Measurements from ENCODE around the gene RASSF7. TPM values are rescaled to one million over a fixed set of nuclear protein-coding genes. Genes with fewer than 3 reads are reported as not detected.

Gene RASSF7
- total RNA-seq, 2 experiments from 2014 or later = 16.8 to 17.3 TPM

- ATAC-seq (no peak), DNase-seq (no peak)
- no peak for TF ChIP-seq CTCF (IDR thresholded peaks at IDR 0.05)
- Mint-ChIP-seq H3K27ac (no peak overlapping the region), H3K9me3 (no peaks in the 10 kb centered on the region), H3K36me3 (ENCODE audit: low read depth) (no peaks in the 10 kb centered on the region), H3K27me3 (no peaks in the 10 kb centered on the region), H3K4me1 (ENCODE audit: low read depth) (no peaks in the 10 kb centered on the region), H3K4me3 (no peak overlapping the region)
- ChIA-PET POLR2A (interaction anchor here (1.2 to 2.0 kb wide), 2 partner anchors 12 to 25 kb away, joined by 3 to 5 read pairs; partner anchors contain the start of gene RNH1), CTCF (no interaction called here)
- intact Hi-C loops (cut with micrococcal nuclease) = no loop called here
These were observed 29.6 kb upstream of the RASSF7 start for GRCh38 chr11:530960-531831.

GRCh38 chr11:531919-532526 is 28.7 kb upstream of the RASSF7 start:
- DNase-seq (no peak), ATAC-seq (no peak)
- no peaks in the 10 kb centered on the region for H3K9me3 Mint-ChIP-seq
- TF ChIP-seq CTCF (IDR thresholded peaks at IDR 0.05) = no peak
- H3K27me3 Mint-ChIP-seq = no peaks in the 10 kb centered on the region
- POLR2A ChIA-PET = interaction anchor here (1.1 to 2.0 kb wide), 3 partner anchors 13 to 25 kb away, joined by 3 to 5 read pairs (median 3); partner anchors contain the start of gene RNH1
- intact Hi-C loops (cut with micrococcal nuclease) = no loop called here
- H3K4me1 Mint-ChIP-seq (ENCODE audit: low read depth) = no peaks in the 10 kb centered on the region
- H3K36me3 Mint-ChIP-seq (ENCODE audit: low read depth) = no peaks in the 10 kb centered on the region
- H3K4me3 Mint-ChIP-seq = no peak overlapping the region
- H3K27ac Mint-ChIP-seq = no peak overlapping the region
- CTCF ChIA-PET = interaction anchor here (1.1 to 5.6 kb wide), 2 partner anchors 11 to 13 kb away, joined by 3 to 29 read pairs; no protein-coding TSS in a partner anchor

- DNase-seq (no peak), ATAC-seq (no peak)
- Mint-ChIP-seq H3K9me3 (no peaks in the 10 kb centered on the region), H3K4me1 (ENCODE audit: low read depth) (no peaks in the 10 kb centered on the region), H3K27ac (no peak overlapping the region), H3K4me3 (no peak overlapping the region), H3K36me3 (ENCODE audit: low read depth) (no peaks in the 10 kb centered on the region), H3K27me3 (no peaks in the 10 kb centered on the region)
- intact Hi-C loops (cut with micrococcal nuclease) = no loop called here
- TF ChIP-seq CTCF (IDR thresholded peaks at IDR 0.05) = no peak
- POLR2A ChIA-PET = interaction anchor here (1.1 to 2.0 kb wide), 2 partner anchors 13 to 19 kb away, joined by 3 to 5 read pairs; no protein-coding TSS in a partner anchor
- CTCF ChIA-PET = interaction anchor here (1.1 to 5.6 kb wide), 2 partner anchors 11 to 14 kb away, joined by 3 to 29 read pairs; no protein-coding TSS in a partner anchor
These were observed 28.2 kb upstream of the RASSF7 start for GRCh38 chr11:532527-532985.

GRCh38 chr11:532986-533585 is 27.7 kb upstream of the RASSF7 start:
- ATAC-seq (no peak), DNase-seq (no peak)
- Mint-ChIP-seq H3K27ac (no peak overlapping the region), H3K4me3 (no peak overlapping the region), H3K27me3 (no peaks in the 10 kb centered on the region), H3K9me3 (no peaks in the 10 kb centered on the region), H3K36me3 (ENCODE audit: low read depth) (no peaks in the 10 kb centered on the region), H3K4me1 (ENCODE audit: low read depth) (peaks cover 4% of the 10 kb centered on the region)
- no peak for TF ChIP-seq CTCF (IDR thresholded peaks at IDR 0.05)
- POLR2A ChIA-PET = interaction anchor here (0.8 to 2.0 kb wide), 5 partner anchors 14 to 193 kb away, joined by 3 to 5 read pairs (median 3); no protein-coding TSS in a partner anchor
- intact Hi-C loops (cut with micrococcal nuclease) = no loop called here
- CTCF ChIA-PET = interaction anchor here (1.1 to 5.6 kb wide), 2 partner anchors 12 to 14 kb away, joined by 3 to 29 read pairs; no protein-coding TSS in a partner anchor
